HG02571 (cell line): ENCODE results near the gene NTSR1.

Experiments
- ATAC-seq: cut with Tn5 transposase; IDR thresholded peaks from one replicate; pipeline ENCODE4 v1.9.1; 2021; ENCODE audit warnings: mild to moderate bottlenecking, moderate library complexity; ENCODE audit not compliant: unreplicated experiment

Gene NTSR1

DNA sequence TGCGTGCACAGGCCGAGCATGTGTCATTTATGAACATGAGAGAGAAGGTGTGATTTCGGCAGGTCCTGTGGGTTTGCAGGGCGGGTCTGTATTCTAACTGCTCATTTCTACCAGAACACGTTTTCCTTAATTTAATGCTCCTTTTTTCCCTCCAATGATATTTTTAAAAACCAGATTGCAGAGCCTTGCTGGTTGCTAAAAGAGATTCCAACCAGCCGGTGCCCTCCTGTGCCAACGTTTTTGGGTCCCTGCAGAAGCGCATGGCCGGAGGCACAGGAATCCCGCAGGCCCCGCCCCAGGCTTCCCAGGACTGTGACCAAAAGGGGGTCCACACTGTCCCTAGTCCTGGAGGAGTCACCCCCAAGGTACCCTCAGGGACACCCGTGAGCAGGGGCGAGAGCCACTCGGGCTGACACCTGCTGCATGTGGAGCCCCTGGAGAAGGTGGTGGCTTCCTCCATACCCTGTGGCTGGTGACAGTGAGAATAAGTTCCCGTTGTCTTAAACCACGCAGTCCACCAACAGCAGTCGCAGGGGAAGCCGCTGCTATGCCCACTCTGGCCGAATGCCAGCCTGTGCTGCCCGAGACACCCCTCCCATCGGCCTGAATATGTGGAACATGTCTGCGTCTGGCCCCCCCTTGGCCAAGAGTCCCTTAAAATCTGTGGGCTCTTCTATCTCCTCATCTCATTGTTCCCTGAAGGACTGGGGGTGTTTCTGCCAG is 15.7 kb upstream of the NTSR1 start:
- no peak for ATAC-seq

DNA sequence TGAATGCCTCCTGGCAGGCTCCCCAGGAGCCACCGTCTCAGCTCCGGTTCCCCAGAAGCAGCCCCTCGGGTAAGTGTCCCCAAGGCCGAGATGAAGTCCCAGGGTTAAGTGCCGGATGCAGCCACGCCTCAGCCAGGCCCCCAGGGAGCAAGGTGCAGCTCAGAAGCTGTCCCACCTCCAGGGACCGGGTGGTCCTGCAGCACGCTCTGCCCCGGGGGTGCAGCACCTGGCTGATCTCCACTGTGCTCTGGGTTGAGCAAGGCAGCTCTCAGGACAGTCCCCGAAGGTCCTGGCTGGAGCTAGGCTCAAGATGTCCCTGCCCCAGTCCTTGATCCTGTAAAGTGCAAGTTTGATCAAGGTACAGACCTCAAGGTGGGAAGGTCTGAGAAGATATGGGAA is 15.1 kb upstream of the NTSR1 start:
- ATAC-seq, result no peak

DNA sequence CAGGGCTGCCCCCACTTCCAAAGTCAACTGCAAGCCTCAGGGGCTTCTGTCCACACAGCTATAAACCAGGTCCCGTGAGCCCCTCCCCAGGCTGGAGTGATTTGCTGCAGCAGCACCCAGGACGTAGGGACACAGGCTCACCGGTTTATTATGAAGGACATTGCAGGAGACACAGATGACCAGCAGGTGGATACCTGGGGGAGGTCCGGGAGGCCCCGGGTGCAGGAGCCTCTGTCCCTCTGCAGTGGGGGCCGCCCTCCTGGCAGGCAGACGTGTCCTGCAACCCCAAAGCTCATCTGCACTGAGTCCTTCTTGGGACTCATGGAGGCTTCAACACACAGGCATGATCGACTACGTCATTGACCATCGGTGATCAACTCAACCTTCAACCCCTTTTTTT is 14.5 kb upstream of the NTSR1 start:
- no peak for ATAC-seq

DNA sequence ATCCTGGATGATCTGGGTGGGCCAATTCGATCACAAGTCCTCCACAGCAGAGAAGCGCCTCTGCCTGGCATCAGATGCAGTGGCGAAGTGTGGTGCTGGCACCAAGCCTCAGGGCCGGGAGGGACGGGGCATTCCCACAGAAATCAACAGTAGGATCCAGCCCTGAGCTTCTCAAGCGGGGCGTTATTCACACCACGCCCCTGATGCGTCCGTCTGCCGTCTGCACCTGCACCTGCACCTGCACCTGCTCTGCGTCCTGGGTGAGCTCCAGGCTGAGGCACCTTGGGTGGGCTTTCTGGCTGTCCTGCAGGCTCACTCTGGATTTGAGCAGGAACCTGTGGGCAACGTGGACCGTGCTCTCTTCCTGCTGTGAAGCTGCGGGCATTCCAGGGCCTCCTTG is 13.8 kb upstream of the NTSR1 start:
- no peak for ATAC-seq

DNA sequence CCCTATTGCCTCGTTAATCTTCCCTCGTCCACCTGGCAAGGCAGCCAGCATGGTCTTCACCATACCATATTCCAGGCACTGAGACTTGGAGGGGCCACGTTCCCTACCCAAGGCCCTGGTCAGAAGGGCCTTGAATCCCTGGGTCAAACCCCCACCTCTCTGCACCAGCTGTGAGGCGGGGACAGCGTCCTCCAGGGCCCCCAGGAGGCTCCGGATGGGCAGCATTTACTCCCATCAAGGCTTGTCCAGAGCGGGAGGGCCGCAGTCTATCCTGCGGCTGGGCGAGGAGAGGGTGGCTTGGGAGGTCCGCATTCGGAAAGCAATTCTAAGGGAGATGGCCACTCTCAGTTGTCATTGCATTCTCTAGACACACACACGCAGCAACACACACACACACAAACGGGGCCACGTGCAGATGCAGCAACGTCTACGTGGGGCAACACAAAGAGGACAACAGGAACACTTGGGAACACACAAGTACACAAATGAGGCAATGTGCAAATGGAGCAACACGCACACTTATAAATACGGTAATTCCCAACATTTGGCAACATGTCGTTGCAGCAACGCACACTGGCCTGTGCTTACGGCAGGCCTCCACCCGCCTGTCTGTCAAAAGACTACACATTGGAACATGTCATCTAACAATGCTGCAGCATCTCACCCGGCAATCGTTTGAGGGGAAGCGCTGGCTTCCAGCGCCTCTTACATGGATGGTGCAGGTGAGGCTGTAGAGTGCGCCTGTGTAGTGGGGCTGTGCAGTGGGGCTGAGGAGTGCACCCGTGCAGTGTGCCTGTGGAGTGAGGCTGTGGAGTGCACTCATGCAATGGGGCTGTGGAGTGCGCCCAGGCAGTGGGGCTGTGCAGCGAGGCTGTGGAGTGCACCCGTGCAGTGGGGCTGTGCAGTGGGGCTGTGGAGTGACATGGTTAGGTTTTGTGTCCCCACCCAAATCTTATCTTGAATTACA is 12.9 kb upstream of the NTSR1 start:
- ATAC-seq, result no peak

DNA sequence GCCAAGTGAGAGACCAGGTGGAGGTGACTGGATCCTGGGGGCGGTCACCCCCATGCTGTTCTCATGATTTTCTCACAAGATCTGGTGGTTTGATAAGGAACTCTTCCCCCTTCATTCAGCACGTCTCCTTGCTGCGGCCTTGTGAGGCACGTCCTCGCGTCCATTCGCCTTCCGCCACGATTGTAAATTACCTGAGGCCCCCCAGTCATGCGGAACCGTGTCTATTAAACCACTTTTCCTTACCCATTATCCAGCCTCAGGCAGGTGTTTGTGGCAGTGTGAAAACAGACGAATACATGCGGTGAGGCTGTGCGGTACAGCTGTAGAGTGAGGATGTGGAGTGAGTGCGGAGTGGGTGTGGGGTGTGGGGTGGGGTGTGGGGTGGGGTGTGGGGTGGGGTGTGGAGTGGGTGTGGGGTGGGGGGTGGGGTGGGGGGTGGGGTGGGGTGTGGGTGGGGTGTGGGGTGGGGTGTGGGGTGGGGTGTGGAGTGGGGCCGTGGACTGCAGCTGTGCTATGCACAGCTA is 12.1 kb upstream of the NTSR1 start:
- ATAC-seq, result no peak

DNA sequence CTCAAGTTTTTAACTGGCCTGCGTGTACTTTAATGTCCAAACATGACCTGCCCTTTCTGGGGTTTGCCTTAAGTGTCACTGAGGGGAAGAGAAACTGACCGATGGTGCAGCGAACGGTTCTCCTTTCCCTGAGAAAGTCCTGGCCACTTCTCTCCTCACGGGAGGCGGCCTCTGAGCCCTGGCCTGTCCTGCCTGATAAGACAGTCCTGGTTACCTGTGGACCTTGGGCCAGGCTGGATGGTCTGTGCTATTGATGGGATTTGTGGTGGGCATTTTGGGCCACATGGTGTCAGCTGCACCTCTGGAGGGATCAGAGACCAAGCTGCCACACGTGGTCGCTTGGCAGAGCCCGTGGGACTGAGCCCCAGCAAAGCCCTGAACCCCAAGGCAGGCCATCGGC is 11.6 kb upstream of the NTSR1 start:
- no peak for ATAC-seq

DNA sequence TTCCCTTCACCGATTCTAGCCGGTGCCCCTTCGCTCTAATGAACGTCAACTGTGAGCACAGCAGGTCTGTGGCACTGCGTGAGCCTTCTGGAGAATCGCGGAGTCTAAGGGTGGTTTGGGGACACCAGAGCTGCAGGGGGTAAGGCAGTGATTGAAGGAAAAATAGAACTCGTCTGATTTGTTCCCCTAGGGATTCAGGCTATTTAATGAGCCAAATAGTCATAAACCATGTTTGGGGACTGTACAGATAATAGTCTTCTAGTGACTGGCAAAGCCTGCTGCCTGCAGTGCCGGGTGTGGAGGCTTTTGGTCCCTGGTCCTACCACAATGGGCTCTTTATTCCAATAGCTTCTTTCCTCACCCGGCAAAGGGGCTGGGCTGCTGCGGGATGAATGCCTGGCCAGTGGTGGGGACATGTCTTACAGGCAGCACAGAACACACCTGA is 11.1 kb upstream of the NTSR1 start:
- ATAC-seq, result no peak

DNA sequence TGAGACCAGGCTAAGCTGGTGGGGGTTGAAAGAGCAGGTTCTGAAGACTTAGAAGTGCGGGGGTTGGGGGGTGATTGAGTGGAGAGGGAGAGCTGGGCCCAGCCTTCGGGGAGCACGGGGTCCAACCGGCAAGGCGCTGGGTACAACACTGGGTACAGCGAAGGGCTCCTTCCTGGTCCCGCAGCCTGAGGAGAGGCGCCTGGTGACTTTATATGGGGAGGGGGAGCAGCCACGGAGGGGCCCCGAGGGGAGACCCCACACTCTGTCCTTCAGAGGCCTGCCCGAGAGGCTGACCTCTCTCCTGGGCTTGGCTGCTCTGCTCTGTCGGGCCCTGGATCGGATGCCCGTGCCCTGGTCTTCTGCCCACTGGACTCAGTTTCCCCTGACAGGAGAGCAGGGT is 10.4 kb upstream of the NTSR1 start:
- ATAC-seq, result no peak

DNA sequence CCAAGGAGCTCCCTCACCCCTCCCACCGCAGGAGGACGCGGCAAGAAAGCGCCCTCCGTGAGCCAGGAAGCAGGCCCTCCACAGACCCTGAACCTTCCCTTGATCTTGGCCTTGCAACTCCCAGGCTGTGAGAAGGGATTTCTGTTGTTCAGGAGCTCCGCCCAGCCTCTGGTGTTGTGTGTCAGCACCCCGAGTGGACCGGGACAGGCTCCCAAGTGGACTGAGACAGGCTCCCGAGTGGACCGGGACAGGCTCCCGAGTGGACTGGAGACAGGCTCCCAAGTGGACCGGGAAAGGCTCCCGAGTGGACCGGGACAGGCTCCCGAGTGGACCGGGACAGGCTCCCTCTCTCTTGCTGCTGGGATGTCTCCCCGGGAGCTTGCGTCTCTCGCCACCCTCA is 9.3 kb upstream of the NTSR1 start:
- no peak for ATAC-seq

DNA sequence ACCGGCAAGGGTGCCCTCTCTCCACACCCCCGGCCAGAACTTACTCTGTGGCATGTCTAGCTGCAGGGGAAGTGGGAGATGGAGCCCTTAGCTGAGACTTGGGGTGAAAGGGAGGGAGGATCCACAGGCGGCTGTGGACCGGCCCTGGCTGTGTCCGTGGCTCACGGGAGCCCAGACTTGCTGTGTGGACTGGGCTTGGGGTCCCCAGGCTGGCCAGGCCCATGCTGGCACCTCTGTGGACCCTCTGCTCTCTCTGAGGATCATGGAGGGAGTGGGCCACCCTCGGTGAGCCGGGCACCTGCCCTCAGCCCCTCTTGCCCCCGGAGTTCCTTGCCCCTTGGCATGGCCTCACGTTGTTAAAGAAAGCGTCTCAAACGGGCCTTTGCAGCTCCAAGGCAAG is 8.9 kb upstream of the NTSR1 start:
- ATAC-seq, result no peak

DNA sequence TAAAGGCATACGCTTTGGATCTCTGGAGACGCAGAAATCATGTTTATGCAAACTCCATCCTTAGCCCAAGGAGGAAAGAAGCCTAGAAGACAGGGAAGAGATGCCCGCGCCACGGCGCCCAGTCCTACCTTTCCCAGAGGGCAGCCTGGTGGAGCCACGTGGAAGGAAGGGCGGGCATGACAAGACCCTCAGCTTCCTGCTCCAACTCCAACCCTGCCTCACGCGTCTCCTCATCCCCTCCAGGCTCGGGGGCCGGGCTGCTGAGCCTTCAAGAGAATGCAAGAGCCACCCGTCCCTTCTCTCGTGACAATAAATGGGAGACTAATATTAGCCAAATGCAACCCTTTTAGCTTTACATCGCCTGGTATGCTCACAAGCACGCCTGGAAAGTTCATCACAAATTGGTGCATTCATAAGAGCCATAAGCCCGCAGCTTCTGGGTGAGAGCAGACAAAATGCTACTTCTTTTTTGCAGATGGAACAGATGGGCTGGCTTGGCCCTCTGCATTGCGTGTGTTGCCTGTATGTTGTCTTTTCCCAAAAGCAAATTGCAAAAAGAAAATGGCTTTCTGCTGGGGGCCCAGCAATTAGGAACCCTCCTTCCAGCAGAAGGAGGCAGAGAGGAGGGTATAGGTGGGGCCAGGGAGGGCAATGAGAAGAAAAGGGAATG is 8.2 kb upstream of the NTSR1 start:
- ATAC-seq, result no peak

DNA sequence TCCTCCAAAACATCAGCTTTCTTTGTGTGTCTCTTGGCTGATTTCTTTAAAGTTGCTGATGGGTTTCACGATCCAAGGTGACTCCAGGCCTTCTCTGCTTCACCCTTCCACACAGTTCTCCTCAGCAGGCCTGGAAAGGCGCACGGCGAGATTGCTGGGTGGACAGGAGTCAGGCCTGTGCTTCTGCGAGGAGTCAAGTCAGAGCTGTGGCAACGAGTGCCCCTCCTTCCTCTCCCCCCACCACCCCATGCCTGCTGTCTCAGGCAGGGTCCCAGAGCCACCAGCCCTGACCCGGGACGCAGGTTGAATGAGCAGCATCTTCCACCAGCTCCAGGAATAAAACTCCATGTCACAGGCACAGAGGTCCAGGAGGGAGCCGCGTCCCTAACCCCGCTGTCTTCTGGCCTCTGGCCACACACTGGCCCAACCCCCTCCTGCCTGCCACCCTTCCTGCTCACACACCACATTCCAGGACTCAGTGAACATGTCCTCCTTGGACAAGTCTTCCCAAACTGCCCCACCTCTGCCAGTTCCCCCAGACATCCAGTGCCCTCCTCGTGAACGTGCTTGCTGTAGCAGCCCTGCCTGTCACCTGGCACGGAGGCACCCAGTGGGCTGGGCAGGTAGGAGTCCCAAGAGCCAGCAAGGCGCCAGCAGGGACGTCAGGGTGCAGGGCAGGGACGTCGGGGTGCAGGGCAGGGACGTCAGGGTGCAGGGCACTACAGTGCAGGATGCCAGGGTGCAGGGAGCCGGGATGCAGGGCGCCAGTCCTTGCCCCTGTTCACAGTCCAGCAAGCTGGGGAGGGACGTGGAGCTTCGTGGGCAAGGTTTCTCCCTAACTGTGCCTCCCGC is 7.2 kb upstream of the NTSR1 start:
- no peak for ATAC-seq

DNA sequence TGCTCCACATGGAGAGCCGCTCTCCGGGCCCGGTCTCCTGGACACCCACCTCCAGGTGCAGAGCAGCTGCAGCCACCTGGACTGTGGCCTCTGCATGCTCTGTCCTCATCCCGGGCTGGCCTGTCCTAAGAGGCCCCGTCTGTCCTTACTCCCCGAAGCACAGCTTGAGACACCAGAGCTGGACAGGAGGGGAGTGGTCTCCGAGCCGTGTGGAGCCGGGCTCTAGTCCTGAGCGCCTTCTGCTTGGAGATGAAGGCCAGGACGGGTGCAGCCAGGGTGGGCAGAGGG is 6.7 kb upstream of the NTSR1 start:
- no peak for ATAC-seq

DNA sequence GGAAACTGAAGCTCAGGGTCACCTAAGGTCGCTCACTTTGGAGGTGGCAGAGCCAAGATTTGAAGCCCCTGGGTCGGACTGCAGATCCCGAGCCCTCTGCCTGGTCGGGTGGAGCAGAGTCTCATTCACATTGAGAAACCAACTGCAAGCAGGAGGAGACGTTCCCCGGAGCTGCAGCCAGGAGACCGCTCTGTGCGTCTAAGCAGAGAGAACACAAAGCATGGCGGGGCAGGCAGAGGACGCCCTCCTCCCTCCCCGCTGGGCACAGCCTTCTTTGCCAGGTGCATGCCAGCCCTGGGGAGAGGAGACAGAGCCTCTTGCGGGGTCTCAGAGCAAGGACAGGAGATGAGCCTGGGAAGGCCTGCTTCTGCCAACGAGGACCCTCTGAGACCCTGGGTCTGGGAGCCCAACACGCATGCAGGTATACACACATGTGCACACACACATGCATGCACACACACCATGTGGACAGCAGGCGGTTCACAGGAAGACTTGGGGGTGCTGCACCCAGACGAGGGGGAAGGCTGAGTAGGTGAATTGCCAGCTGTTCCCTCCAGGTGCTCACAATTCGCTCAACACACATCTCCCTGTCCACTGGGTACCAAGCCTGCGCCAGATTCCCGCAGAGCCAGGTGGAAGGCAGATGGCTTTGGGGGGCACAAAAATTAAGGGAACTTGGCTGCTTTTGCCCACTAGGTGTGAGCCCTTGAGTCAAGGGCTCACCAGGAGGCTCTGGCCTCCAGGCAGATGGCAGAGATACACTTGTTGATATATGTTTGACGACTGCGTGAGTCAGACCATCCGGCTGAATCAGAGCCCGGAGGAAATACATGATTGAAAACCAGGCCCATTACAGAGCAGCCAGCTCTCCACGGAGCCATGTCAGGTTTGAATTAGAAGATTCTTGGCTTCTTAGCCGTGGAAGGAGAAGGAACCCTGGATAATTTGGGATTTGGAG is 5.5 kb upstream of the NTSR1 start:
- no peak for ATAC-seq

DNA sequence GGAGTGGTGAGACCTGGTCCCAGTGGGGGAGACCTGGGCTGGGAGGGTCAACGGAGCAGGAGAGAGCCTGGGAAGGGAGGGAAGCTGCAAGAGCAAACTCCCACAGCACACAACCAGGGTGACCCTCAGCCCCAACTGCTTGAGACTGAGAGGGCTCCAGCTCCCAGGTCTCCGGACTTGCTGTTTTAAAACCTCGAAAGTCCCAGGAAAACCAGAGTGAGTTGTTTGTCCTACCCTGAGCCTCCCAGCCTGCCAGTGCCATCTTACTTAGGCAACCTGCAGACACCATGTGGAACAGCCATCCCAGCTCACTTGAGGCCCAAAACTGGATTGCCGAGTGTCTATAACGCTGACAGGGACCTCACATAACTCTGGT is 4.8 kb upstream of the NTSR1 start:
- no peak for ATAC-seq

DNA sequence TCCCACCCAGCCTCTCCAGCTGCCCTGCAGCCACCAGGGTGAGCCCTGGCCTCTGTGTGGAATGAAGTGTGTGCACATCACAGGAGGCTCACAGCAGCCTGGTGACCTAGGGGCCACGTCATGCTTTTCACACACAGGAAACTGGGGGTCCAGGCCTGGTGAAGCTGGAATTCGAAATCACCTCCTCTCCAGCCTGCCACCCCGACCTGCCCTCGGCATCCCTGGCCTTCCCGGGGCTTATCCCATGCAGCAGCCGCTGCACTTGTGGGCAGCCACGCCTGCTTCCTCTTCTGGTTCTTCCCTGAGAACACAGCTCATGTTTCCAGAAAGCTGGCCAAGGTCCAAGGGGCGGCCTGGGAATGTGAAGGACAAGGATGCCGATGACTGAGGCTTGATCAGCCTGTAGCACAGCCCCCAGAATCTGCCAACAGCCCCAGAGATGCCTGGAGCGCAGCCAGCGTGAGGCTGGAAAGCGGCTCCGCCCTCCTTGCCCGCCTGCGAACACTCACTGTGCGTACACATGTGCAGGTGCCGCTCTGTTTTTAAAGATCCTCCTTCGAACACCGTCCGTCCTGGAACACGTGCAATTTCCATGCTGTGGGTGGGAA is 4.2 kb upstream of the NTSR1 start:
- ATAC-seq, result no peak

DNA sequence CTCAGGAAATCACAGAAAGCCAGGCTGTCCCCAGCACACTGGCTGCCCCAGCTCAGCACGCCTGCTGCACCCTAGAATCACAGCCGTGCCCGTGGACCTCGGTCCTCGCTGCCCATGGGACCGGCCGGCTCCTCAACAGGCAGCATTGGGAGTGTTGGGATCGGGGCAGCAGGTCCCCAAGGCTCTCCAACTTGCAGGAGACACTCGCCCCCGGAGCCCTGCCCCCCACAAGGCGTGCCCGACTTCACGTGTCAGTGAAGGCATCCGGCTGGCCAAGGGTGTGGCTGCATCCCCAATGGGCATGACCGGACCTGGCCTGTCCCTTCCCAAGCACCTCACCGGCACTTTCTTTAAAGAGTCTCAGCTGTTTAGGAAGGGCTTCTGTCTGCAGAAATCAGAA is 3.0 kb upstream of the NTSR1 start:
- no peak for ATAC-seq

DNA sequence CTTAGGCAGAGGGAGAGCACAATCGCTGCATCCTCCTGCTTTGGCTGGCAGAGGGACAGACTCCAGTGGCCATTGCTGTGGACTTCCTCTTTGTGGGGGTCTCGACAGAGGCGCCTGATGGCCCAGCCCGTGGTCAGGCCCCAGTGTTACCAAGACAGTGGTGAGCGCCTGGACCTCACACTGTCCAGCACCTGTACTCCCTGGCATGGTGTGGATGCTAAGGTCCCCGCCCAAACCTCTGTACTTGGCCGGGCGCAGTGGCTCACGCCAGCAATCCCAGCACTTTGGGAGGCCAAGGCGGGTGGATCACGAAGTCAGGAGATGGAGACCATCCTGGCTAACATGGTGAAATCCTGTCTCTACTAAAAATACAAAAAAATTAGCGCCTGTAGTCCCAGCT is 2.3 kb upstream of the NTSR1 start:
- no peak for ATAC-seq
